ENCODE data around the gene GRIK4. TPM values are rescaled to one million over a fixed set of nuclear protein-coding genes. Genes with fewer than 3 reads are reported as not detected.

GRIK4 gene
- total and polyA plus RNA-seq, 2 experiments from 2014 or later, result not detected

- H3K4me2 ChIP-seq (ENCODE audit: unreplicated experiment), result no peak overlapping the region
- 71 to 78% methylated on average over 15 of the region's 15 CpGs for WGBS, 2 experiments (ENCODE audit: low coverage in 1 of 2, low lambda C conversion rate in 2 of 2, missing lambda C conversion rate in 2 of 2)
- no peaks in the 10 kb centered on the region for H3K4me1 ChIP-seq (ENCODE audit: insufficient read depth)
- H3K79me2 ChIP-seq (ENCODE audit: insufficient read depth), result no peaks in the 10 kb centered on the region
- no peaks in the 10 kb centered on the region; the same call in 1 of the 2 replicates for H3K27me3 ChIP-seq (replicated peaks; ENCODE audit: insufficient read depth)
- DNase-seq, result no peak
- no peaks in the 10 kb centered on the region for H3K9me2 ChIP-seq (ENCODE audit: insufficient read depth)
- no peak overlapping the region for H3K9ac ChIP-seq
- no peak overlapping the region for H2AFZ ChIP-seq
- no peaks in the 10 kb centered on the region for H3F3A ChIP-seq (ENCODE audit: insufficient read depth)
- no peaks in the 10 kb centered on the region for H4K20me1 ChIP-seq (ENCODE audit: insufficient read depth)
- H3K36me3 ChIP-seq (ENCODE audit: low read depth), result no peaks in the 10 kb centered on the region
- no peak overlapping the region for H3K4me3 ChIP-seq
- H3K27ac ChIP-seq, result no peak overlapping the region
- in situ Hi-C loops (cut with MboI), result no loop called here
- H3K9me3 ChIP-seq (ENCODE audit: low read depth), result no peaks in the 10 kb centered on the region
- TF ChIP-seq EZH2 (IDR thresholded peaks at IDR 0.05; ENCODE audit: insufficient read depth, poor library complexity, severe bottlenecking) (no peak), EZH2phosphoT487 (IDR thresholded peaks at IDR 0.05; ENCODE audit: insufficient read depth, low read depth) (no peak)
Measured at GRCh38 chr11:120873966-120874735, 362.6 kb downstream of the GRIK4 start.

DNA sequence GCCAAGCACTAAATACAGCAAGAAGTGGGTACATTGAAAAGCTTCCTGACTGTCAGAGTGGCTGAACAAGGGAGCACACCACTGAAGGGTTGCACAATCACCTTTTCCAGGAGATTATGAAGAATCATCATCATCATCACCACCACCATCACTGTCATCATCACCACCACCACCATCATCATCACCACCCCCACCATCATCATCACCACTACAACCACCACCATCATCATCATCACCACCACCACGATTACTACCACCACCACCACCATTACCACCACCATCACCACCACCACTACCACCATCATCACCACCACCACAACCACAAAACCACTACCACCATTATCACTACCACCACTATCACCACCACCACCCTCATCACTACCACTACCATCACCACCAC, 364.4 kb downstream of the GRIK4 start:
- Histone ChIP-seq H2AFZ (no peak overlapping the region), H3K4me1 (ENCODE audit: insufficient read depth) (peaks cover 10% of the 10 kb centered on the region; the same call in 1 of the 2 replicates), H3K9me2 (ENCODE audit: insufficient read depth) (no peaks in the 10 kb centered on the region), H4K20me1 (ENCODE audit: insufficient read depth) (no peaks in the 10 kb centered on the region), H3K9ac (no peak overlapping the region), H3K27ac (no peak overlapping the region), H3K36me3 (ENCODE audit: low read depth) (no peaks in the 10 kb centered on the region), H3F3A (ENCODE audit: insufficient read depth) (peaks cover 1% of the 10 kb centered on the region; the same call in 1 of the 2 replicates), H3K4me2 (ENCODE audit: unreplicated experiment) (no peak overlapping the region), H3K4me3 (no peak overlapping the region), H3K27me3 (replicated peaks; ENCODE audit: insufficient read depth) (no peaks in the 10 kb centered on the region; the same call in 1 of the 2 replicates), H3K9me3 (ENCODE audit: low read depth) (no peaks in the 10 kb centered on the region), H3K79me2 (ENCODE audit: insufficient read depth) (no peaks in the 10 kb centered on the region)
- in situ Hi-C loops (cut with MboI), result no loop called here
- 53 to 80% methylated on average over 1 of the region's 1 CpG for WGBS, 2 experiments (ENCODE audit: low coverage in 1 of 2, low lambda C conversion rate in 2 of 2, missing lambda C conversion rate in 2 of 2)
- TF ChIP-seq EZH2 (IDR thresholded peaks at IDR 0.05; ENCODE audit: insufficient read depth, poor library complexity, severe bottlenecking) (no peak), EZH2phosphoT487 (IDR thresholded peaks at IDR 0.05; ENCODE audit: insufficient read depth, low read depth) (no peak)
- DNase-seq, result no peak

DNA sequence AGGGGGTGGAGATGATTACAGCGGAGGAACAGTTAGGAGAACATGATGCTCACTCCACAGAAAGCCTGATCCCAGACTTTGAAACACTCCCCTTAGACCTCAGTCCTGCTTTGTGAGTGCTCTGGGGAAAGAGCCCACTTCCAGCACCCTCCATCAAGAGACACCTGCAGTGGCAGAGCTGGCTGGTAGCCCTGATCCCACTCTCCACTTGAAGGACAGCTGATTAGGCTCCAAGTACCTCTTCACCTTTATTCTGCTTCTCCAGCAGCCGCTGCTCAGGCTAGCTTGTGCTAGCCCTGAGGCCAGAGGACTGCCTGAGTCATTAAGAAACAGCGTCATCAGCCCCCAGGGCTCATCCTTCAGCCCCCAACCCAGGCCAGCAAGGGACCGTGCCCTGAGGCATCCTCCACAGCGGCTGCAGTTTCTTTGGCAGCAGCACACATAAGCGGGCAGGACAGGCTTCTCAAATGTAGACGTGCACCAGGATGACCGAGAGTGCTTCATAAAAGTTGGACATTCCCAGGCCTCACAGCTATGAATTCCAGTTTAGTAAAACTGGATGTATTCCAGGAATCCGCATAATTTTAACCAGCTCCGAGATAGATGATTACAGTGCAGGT, 366.3 kb downstream of the GRIK4 start:
- Histone ChIP-seq H3K4me1 (ENCODE audit: insufficient read depth) (peaks cover 21% of the 10 kb centered on the region), H3K9ac (no peak overlapping the region), H3K4me3 (no peak overlapping the region), H3K27me3 (replicated peaks; ENCODE audit: insufficient read depth) (no peaks in the 10 kb centered on the region), H2AFZ (no peak overlapping the region), H4K20me1 (ENCODE audit: insufficient read depth) (no peaks in the 10 kb centered on the region), H3F3A (ENCODE audit: insufficient read depth) (peaks cover 5% of the 10 kb centered on the region; the same call in 1 of the 2 replicates), H3K36me3 (ENCODE audit: low read depth) (no peaks in the 10 kb centered on the region), H3K9me2 (ENCODE audit: insufficient read depth) (no peaks in the 10 kb centered on the region), H3K4me2 (ENCODE audit: unreplicated experiment) (no peak overlapping the region), H3K79me2 (ENCODE audit: insufficient read depth) (no peaks in the 10 kb centered on the region), H3K27ac (no peak overlapping the region), H3K9me3 (ENCODE audit: low read depth) (no peaks in the 10 kb centered on the region)
- WGBS, 2 experiments (ENCODE audit: low coverage in 1 of 2, low lambda C conversion rate in 2 of 2, missing lambda C conversion rate in 2 of 2), result 43 to 47% methylated on average over 10 of the region's 10 CpGs
- DNase-seq, result no peak
- in situ Hi-C loops (cut with MboI), result no loop called here
- TF ChIP-seq EZH2 (IDR thresholded peaks at IDR 0.05; ENCODE audit: insufficient read depth, poor library complexity, severe bottlenecking), result no peak
- TF ChIP-seq EZH2phosphoT487 (IDR thresholded peaks at IDR 0.05; ENCODE audit: insufficient read depth, low read depth), result no peak

DNA sequence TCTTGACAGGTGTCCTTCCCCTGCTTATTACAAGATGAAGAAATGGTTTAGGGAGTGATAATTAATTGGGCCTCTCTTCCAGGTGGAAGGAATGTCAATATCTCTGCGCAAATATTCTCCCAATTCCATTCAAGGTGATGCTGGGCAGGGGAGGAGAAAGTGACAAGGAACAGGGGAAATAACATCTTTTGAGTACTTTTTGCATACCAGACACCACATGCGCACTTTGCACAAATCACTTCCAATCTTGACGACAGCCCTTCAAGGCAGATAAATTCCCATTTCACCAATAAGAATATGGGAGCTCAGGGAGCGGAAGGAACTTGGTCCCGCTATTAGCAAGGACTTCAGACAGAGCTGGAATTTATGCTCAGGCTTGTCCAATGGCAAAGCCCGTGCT, 367.2 kb downstream of the GRIK4 start:
- Histone ChIP-seq H3K79me2 (ENCODE audit: insufficient read depth) (no peaks in the 10 kb centered on the region), H3K9me3 (ENCODE audit: low read depth) (no peaks in the 10 kb centered on the region), H3K4me3 (no peak overlapping the region), H3K36me3 (ENCODE audit: low read depth) (no peaks in the 10 kb centered on the region), H3K27ac (no peak overlapping the region), H3K4me1 (ENCODE audit: insufficient read depth) (peaks cover 28% of the 10 kb centered on the region), H4K20me1 (ENCODE audit: insufficient read depth) (no peaks in the 10 kb centered on the region), H3K9me2 (ENCODE audit: insufficient read depth) (no peaks in the 10 kb centered on the region), H2AFZ (no peak overlapping the region), H3K9ac (no peak overlapping the region), H3F3A (ENCODE audit: insufficient read depth) (peaks cover 5% of the 10 kb centered on the region; the same call in 1 of the 2 replicates), H3K27me3 (replicated peaks; ENCODE audit: insufficient read depth) (no peaks in the 10 kb centered on the region), H3K4me2 (ENCODE audit: unreplicated experiment) (no peak overlapping the region)
- WGBS, 2 experiments (ENCODE audit: low coverage in 1 of 2, low lambda C conversion rate in 2 of 2, missing lambda C conversion rate in 2 of 2), result 92 to 95% methylated on average over 6 of the region's 6 CpGs
- DNase-seq, result no peak
- no peak for TF ChIP-seq EZH2 (IDR thresholded peaks at IDR 0.05; ENCODE audit: insufficient read depth, poor library complexity, severe bottlenecking)
- TF ChIP-seq EZH2phosphoT487 (IDR thresholded peaks at IDR 0.05; ENCODE audit: insufficient read depth, low read depth), result no peak
- in situ Hi-C loops (cut with MboI), result no loop called here
